ENCODE results near the gene SMIM7.

Gene SMIM7

GRCh38 chr19:16621165-16621800, 38.7 kb downstream of the SMIM7 start:
- DNase-seq (ENCODE audit: low spot score): no peak

- no peak for DNase-seq (ENCODE audit: low spot score)
Measured at GRCh38 chr19:16620584-16620983, 39.4 kb downstream of the SMIM7 start.

GRCh38 chr19:16620018-16620417, 39.9 kb downstream of the SMIM7 start:
- DNase-seq (ENCODE audit: low spot score): no peak

GRCh38 chr19:16619457-16619856, 40.5 kb downstream of the SMIM7 start:
- no peak for DNase-seq (ENCODE audit: low spot score)

- no peak for DNase-seq (ENCODE audit: low spot score)
Measured at GRCh38 chr19:16618248-16618647, 41.7 kb downstream of the SMIM7 start.

- no peak for DNase-seq (ENCODE audit: low spot score)
Measured at GRCh38 chr19:16615808-16616207, 44.1 kb downstream of the SMIM7 start.

- DNase-seq (ENCODE audit: low spot score): no peak
Measured at GRCh38 chr19:16614941-16615340, 45.0 kb downstream of the SMIM7 start.

GRCh38 chr19:16613841-16614240, 46.1 kb downstream of the SMIM7 start:
- DNase-seq (ENCODE audit: low spot score): no peak

- DNase-seq (ENCODE audit: low spot score): no peak
Measured at GRCh38 chr19:16612636-16613035, 47.3 kb downstream of the SMIM7 start.

- no peak for DNase-seq (ENCODE audit: low spot score)
Measured at GRCh38 chr19:16611121-16611520, 48.8 kb downstream of the SMIM7 start.

GRCh38 chr19:16609511-16610200, 50.3 kb downstream of the SMIM7 start:
- DNase-seq (ENCODE audit: low spot score): no peak

GRCh38 chr19:16608290-16608739, 51.6 kb downstream of the SMIM7 start:
- DNase-seq (ENCODE audit: low spot score): no peak

GRCh38 chr19:16607819-16608218, 52.1 kb downstream of the SMIM7 start:
- DNase-seq (ENCODE audit: low spot score): no peak

GRCh38 chr19:16605553-16605994, 54.4 kb downstream of the SMIM7 start:
- no peak for DNase-seq (ENCODE audit: low spot score)

- no peak for DNase-seq (ENCODE audit: low spot score)
Measured at GRCh38 chr19:16605115-16605514, 54.8 kb downstream of the SMIM7 start.

GRCh38 chr19:16604615-16605014, 55.3 kb downstream of the SMIM7 start:
- DNase-seq (ENCODE audit: low spot score): no peak

GRCh38 chr19:16603090-16603489, 56.9 kb downstream of the SMIM7 start:
- no peak for DNase-seq (ENCODE audit: low spot score)

GRCh38 chr19:16601378-16602052, 58.4 kb downstream of the SMIM7 start:
- no peak for DNase-seq (ENCODE audit: low spot score)

- DNase-seq (ENCODE audit: low spot score): no peak
Measured at GRCh38 chr19:16600824-16601223, 59.1 kb downstream of the SMIM7 start.

GRCh38 chr19:16599655-16600346, 60.1 kb downstream of the SMIM7 start:
- DNase-seq (ENCODE audit: low spot score): no peak

- DNase-seq (ENCODE audit: low spot score): no peak
Measured at GRCh38 chr19:16598848-16599247, 61.1 kb downstream of the SMIM7 start.

GRCh38 chr19:16596399-16596798, 63.5 kb downstream of the SMIM7 start:
- no peak for DNase-seq (ENCODE audit: low spot score)

Data from hematopoietic multipotent progenitor cell treated with erythropoietin and hydrocortisone succinate and interleukin-3 and kit ligand, for 17 days (in vitro differentiated cells).